ENCODE results near the gene ARHGAP26.

Gene ARHGAP26

DNA sequence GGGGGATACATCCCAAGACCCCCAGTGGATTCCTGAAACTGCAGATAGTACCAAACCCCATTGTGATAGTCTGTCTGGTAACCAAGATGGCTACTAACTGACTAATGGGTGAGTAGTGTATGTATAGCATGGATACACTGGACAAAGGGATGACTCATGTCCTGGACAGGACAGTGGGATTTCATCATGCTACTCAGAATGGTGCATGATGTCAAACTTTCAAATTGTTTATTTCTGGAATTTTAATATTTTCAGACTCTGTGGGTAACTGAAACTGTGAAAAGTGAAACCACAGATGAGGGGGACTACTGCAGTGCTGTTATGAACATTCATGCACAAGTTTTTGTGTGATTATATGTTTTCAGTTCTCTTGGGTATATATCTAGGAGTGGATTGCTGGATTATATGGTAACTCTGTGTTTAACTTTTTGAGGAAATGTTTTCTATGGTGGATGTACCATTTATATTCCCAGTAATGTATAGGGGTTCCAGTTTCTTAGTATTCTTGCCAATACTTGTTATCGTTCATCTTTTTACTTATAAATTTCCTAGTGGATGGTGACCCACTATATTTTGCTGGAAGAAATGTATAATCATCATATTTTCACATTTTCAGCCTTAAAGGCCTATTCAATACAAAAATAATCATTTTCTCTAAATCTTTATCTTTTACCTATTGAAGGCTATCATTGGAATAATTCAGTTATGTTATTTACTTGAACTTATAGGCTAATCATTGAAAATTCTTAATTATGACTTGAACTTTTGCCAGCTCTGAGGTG is 492.4 kb downstream of the ARHGAP26 start:
- Histone ChIP-seq H2AK5ac (ENCODE audit: low read length, severe bottlenecking) (no peak overlapping the region), H3K9me3 (ENCODE audit: control insufficient read depth, low read length) (peaks cover 5% of the 10 kb centered on the region), H3K27ac (ENCODE audit: low read length, poor library complexity, severe bottlenecking) (peak overlapping the region; percentile 40), H3K4me1 (ENCODE audit: control insufficient read depth, insufficient read depth, low read depth, low read length) (peaks cover 1% of the 10 kb centered on the region), H3K23ac (ENCODE audit: low read length in 2 of 2) (no peak overlapping the region), H3K4me2 (ENCODE audit: low read length, poor library complexity, severe bottlenecking) (no peak overlapping the region), H2BK120ac (ENCODE audit: low read depth, low read length) (no peak overlapping the region), H3K79me1 (replicated peaks; ENCODE audit: low read length, poor library complexity, severe bottlenecking) (no peaks in the 10 kb centered on the region), H3K14ac (ENCODE audit: low read length in 2 of 2) (no peak overlapping the region), H3K4me3 (ENCODE audit: insufficient read depth in 1 of 2, low read depth in 1 of 2, low read length in 2 of 2) (no peak overlapping the region), H2AFZ (ENCODE audit: low read depth, low read length) (no peak overlapping the region), H2BK5ac (ENCODE audit: low read depth, low read length, poor library complexity, severe bottlenecking) (no peak overlapping the region), H3K36me3 (ENCODE audit: control insufficient read depth in 1 of 2, insufficient read depth in 2 of 2, low read depth in 1 of 2, low read length in 2 of 2) (no peaks in the 10 kb centered on the region), H3K18ac (ENCODE audit: low read depth in 1 of 2, low read length in 2 of 2) (no peak overlapping the region), H4K91ac (ENCODE audit: low read length) (no peak overlapping the region), H3K27me3 (ENCODE audit: control insufficient read depth in 1 of 2, insufficient read depth in 1 of 2, low read length in 2 of 2) (no peaks in the 10 kb centered on the region), H3K9ac (ENCODE audit: low read length) (peak overlapping the region; percentile 72), H4K8ac (ENCODE audit: low read length) (no peak overlapping the region), H2BK12ac (ENCODE audit: low read length in 2 of 2) (no peak overlapping the region), H2BK15ac (ENCODE audit: low read depth, poor library complexity, severe bottlenecking) (no peak overlapping the region), H3K4ac (ENCODE audit: low read depth in 1 of 2, low read length in 2 of 2) (no peak overlapping the region)
- no CpG with 5 or more reads among the region's 1 CpG for WGBS
- DNase-seq = peak; percentile 92

DNA sequence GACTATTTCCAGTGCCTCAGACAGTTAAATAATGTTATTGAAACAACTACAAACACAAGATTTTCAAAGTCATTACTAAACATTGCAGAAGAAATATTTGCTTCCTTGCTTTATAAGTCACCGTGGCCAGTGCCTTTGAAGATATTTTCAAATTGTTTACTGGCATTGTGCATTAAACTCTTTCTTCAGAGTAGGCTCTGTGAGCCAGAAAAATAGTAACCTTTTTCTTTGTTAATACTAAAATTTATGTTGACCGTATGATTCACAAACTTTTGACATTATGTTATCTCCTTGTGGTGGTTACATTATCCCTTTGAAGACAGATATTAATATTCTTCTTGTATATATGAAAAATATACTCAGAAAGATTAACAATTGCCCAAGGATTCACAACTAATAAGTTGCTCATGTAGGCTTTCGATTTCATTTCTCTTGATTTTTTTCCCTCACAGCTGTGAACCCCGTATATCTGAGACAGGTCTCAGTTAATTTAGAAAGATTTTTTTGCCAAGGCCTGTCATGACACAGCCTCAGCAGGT is 493.2 kb downstream of the ARHGAP26 start:
- Histone ChIP-seq H2AFZ (ENCODE audit: low read depth, low read length) (no peak overlapping the region), H4K8ac (ENCODE audit: low read length) (no peak overlapping the region), H2BK15ac (ENCODE audit: low read depth, poor library complexity, severe bottlenecking) (no peak overlapping the region), H3K9me3 (ENCODE audit: control insufficient read depth, low read length) (peaks cover 11% of the 10 kb centered on the region), H3K14ac (ENCODE audit: low read length in 2 of 2) (no peak overlapping the region), H2BK120ac (ENCODE audit: low read depth, low read length) (no peak overlapping the region), H3K4ac (ENCODE audit: low read depth in 1 of 2, low read length in 2 of 2) (no peak overlapping the region), H3K23ac (ENCODE audit: low read length in 2 of 2) (no peak overlapping the region), H3K79me1 (replicated peaks; ENCODE audit: low read length, poor library complexity, severe bottlenecking) (no peaks in the 10 kb centered on the region), H2BK12ac (ENCODE audit: low read length in 2 of 2) (no peak overlapping the region), H4K91ac (ENCODE audit: low read length) (no peak overlapping the region), H3K27ac (ENCODE audit: low read length, poor library complexity, severe bottlenecking) (no peak overlapping the region), H3K4me3 (ENCODE audit: insufficient read depth in 1 of 2, low read depth in 1 of 2, low read length in 2 of 2) (no peak overlapping the region), H3K36me3 (ENCODE audit: control insufficient read depth in 1 of 2, insufficient read depth in 2 of 2, low read depth in 1 of 2, low read length in 2 of 2) (no peaks in the 10 kb centered on the region), H2AK5ac (ENCODE audit: low read length, severe bottlenecking) (no peak overlapping the region), H3K4me1 (ENCODE audit: control insufficient read depth, insufficient read depth, low read depth, low read length) (peaks cover under 1% of the 10 kb centered on the region), H3K4me2 (ENCODE audit: low read length, poor library complexity, severe bottlenecking) (no peak overlapping the region), H3K18ac (ENCODE audit: low read depth in 1 of 2, low read length in 2 of 2) (no peak overlapping the region), H3K9ac (ENCODE audit: low read length) (no peak overlapping the region), H3K27me3 (ENCODE audit: control insufficient read depth in 1 of 2, insufficient read depth in 1 of 2, low read length in 2 of 2) (no peaks in the 10 kb centered on the region), H2BK5ac (ENCODE audit: low read depth, low read length, poor library complexity, severe bottlenecking) (no peak overlapping the region)
- WGBS = 100% methylated on average over 2 of the region's 4 CpGs
- DNase-seq = peak; percentile 5

DNA sequence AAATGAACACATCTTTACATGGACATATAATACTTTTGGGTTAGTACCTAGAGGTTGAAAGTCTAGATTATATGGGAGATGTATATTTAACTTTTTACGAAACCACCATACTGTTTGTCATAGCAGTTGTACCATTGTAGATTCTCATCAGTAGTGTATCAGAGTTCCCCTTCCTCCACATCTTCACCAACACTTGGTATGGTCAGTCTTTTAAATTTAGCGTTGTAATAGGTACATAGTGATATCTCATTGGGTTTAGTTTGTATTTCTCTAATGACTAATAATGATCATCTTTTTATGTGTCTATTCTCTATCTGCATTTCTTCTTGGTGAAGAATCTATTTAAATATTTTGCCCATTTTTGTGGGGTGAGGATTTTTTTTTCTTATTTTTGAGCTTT is 495.8 kb downstream of the ARHGAP26 start:
- Histone ChIP-seq H4K8ac (ENCODE audit: low read length) (no peak overlapping the region), H3K9ac (ENCODE audit: low read length) (no peak overlapping the region), H2BK15ac (ENCODE audit: low read depth, poor library complexity, severe bottlenecking) (no peak overlapping the region), H3K4me2 (ENCODE audit: low read length, poor library complexity, severe bottlenecking) (no peak overlapping the region), H2BK12ac (ENCODE audit: low read length in 2 of 2) (no peak overlapping the region), H3K36me3 (ENCODE audit: control insufficient read depth in 1 of 2, insufficient read depth in 2 of 2, low read depth in 1 of 2, low read length in 2 of 2) (no peaks in the 10 kb centered on the region), H3K23ac (ENCODE audit: low read length in 2 of 2) (no peak overlapping the region), H3K9me3 (ENCODE audit: control insufficient read depth, low read length) (peaks cover 12% of the 10 kb centered on the region), H3K79me1 (replicated peaks; ENCODE audit: low read length, poor library complexity, severe bottlenecking) (no peaks in the 10 kb centered on the region), H3K18ac (ENCODE audit: low read depth in 1 of 2, low read length in 2 of 2) (no peak overlapping the region), H3K4ac (ENCODE audit: low read depth in 1 of 2, low read length in 2 of 2) (no peak overlapping the region), H2BK120ac (ENCODE audit: low read depth, low read length) (no peak overlapping the region), H2AK5ac (ENCODE audit: low read length, severe bottlenecking) (no peak overlapping the region), H3K14ac (ENCODE audit: low read length in 2 of 2) (no peak overlapping the region), H3K4me3 (ENCODE audit: insufficient read depth in 1 of 2, low read depth in 1 of 2, low read length in 2 of 2) (no peak overlapping the region), H2BK5ac (ENCODE audit: low read depth, low read length, poor library complexity, severe bottlenecking) (no peak overlapping the region), H2AFZ (ENCODE audit: low read depth, low read length) (no peak overlapping the region), H3K27ac (ENCODE audit: low read length, poor library complexity, severe bottlenecking) (no peak overlapping the region), H3K4me1 (ENCODE audit: control insufficient read depth, insufficient read depth, low read depth, low read length) (no peaks in the 10 kb centered on the region), H3K27me3 (ENCODE audit: control insufficient read depth in 1 of 2, insufficient read depth in 1 of 2, low read length in 2 of 2) (no peaks in the 10 kb centered on the region), H4K91ac (ENCODE audit: low read length) (no peak overlapping the region)
- 86% methylated on average over 1 of the region's 2 CpGs for WGBS
- no peak for DNase-seq

DNA sequence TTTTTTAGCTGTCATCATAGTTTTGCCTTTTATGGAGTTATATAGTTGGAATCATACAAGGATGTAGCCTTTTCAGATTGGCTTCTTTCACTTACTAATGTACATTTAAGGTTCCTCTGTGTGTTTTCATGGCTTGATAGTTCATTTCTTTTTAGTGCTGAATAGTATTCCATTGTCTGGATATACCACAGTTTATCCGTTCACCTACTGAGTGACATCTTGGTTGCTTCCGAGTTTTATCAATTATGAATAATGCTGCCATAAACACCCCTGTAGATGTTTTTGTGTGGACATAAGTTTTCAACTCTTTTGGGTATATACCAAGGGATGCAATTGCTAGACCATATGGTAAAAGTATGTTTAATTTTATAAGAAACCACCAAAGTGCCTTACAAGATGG is 497.0 kb downstream of the ARHGAP26 start:
- Histone ChIP-seq H4K8ac (ENCODE audit: low read length) (no peak overlapping the region), H2BK120ac (ENCODE audit: low read depth, low read length) (no peak overlapping the region), H3K9ac (ENCODE audit: low read length) (no peak overlapping the region)

More for the DNA sequence above, 497.0 kb downstream of the ARHGAP26 start:
- Histone ChIP-seq H3K4me2 (ENCODE audit: low read length, poor library complexity, severe bottlenecking) (no peak overlapping the region), H3K4me1 (ENCODE audit: control insufficient read depth, insufficient read depth, low read depth, low read length) (no peaks in the 10 kb centered on the region), H3K27ac (ENCODE audit: low read length, poor library complexity, severe bottlenecking) (no peak overlapping the region), H2AK5ac (ENCODE audit: low read length, severe bottlenecking) (no peak overlapping the region), H3K18ac (ENCODE audit: low read depth in 1 of 2, low read length in 2 of 2) (no peak overlapping the region), H2AFZ (ENCODE audit: low read depth, low read length) (no peak overlapping the region), H2BK5ac (ENCODE audit: low read depth, low read length, poor library complexity, severe bottlenecking) (no peak overlapping the region), H2BK15ac (ENCODE audit: low read depth, poor library complexity, severe bottlenecking) (no peak overlapping the region), H3K4me3 (ENCODE audit: insufficient read depth in 1 of 2, low read depth in 1 of 2, low read length in 2 of 2) (no peak overlapping the region), H3K14ac (ENCODE audit: low read length in 2 of 2) (no peak overlapping the region), H4K91ac (ENCODE audit: low read length) (no peak overlapping the region), H3K79me1 (replicated peaks; ENCODE audit: low read length, poor library complexity, severe bottlenecking) (no peaks in the 10 kb centered on the region), H3K4ac (ENCODE audit: low read depth in 1 of 2, low read length in 2 of 2) (no peak overlapping the region), H3K36me3 (ENCODE audit: control insufficient read depth in 1 of 2, insufficient read depth in 2 of 2, low read depth in 1 of 2, low read length in 2 of 2) (no peaks in the 10 kb centered on the region), H3K9me3 (ENCODE audit: control insufficient read depth, low read length) (peaks cover 12% of the 10 kb centered on the region), H3K23ac (ENCODE audit: low read length in 2 of 2) (no peak overlapping the region), H2BK12ac (ENCODE audit: low read length in 2 of 2) (no peak overlapping the region), H3K27me3 (ENCODE audit: control insufficient read depth in 1 of 2, insufficient read depth in 1 of 2, low read length in 2 of 2) (no peaks in the 10 kb centered on the region)
- no peak for DNase-seq
- WGBS = 100% methylated on average over 2 of the region's 2 CpGs
